Measurements from ENCODE around the gene ADAM15.

GRCh38 chr1:155103325-155103724 is 52.2 kb downstream of the ADAM15 start:
- TF ChIP-seq, protein P1, sequence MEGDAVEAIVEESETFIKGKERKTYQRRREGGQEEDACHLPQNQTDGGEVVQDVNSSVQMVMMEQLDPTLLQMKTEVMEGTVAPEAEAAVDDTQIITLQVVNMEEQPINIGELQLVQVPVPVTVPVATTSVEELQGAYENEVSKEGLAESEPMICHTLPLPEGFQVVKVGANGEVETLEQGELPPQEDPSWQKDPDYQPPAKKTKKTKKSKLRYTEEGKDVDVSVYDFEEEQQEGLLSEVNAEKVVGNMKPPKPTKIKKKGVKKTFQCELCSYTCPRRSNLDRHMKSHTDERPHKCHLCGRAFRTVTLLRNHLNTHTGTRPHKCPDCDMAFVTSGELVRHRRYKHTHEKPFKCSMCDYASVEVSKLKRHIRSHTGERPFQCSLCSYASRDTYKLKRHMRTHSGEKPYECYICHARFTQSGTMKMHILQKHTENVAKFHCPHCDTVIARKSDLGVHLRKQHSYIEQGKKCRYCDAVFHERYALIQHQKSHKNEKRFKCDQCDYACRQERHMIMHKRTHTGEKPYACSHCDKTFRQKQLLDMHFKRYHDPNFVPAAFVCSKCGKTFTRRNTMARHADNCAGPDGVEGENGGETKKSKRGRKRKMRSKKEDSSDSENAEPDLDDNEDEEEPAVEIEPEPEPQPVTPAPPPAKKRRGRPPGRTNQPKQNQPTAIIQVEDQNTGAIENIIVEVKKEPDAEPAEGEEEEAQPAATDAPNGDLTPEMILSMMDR (IDR thresholded peaks at IDR 0.05), result no peak
- no peak for TF ChIP-seq EZH2 (IDR thresholded peaks at IDR 0.05; ENCODE audit: borderline replicate concordance, insufficient read depth, low read depth, low read length, poor library complexity, severe bottlenecking)
